Right lobe of liver (tissue), 6 donors: ENCODE results near the gene PNPLA1. TPM values are rescaled to one million over a fixed set of nuclear protein-coding genes. Genes with fewer than 3 reads are reported as not detected.

ENCODE experiments used
- ATAC-seq, 4 donors: fragments of 200-7000 bp; cut with Tn5 transposase; one replicate each; pipeline ENCODE4 v1.9.1; 2020; ENCODE audit warnings: mild to moderate bottlenecking in 4 of 4, moderate library complexity in 4 of 4
- DNase-seq, 3 donors: peaks; one replicate each; pipeline ENCODE4 v3.0.0-alpha.2; 2020
- H3K27ac ChIP-seq, 3 donors: fragments of 200-600 bp; one replicate each; pipeline ENCODE4 v1.8.0; 2022
- H3K27me3 ChIP-seq, 2 donors: fragments of 200-600 bp; one replicate each; pipeline ENCODE4 v1.8.0; 2022
- H3K36me3 ChIP-seq, 4 donors: fragments of 200-600 bp; sonication (generic) in 1 of 4; one replicate each; pipeline versions ENCODE4 v1.5.1 to v1.8.0; 2017 to 2022; ENCODE audit warnings: control low read depth in 1 of 4
- H3K4me1 ChIP-seq, 4 donors: fragments of 200-600 bp; sonication (generic) in 1 of 4; one replicate each; pipeline versions ENCODE4 v1.5.1 to v1.8.0; 2017 to 2022; ENCODE audit warnings: control low read depth in 1 of 4
- H3K4me3 ChIP-seq, 3 donors: fragments of 200-600 bp; one replicate each; pipeline ENCODE4 v1.8.0; 2022
- H3K9me3 ChIP-seq, 4 donors: fragments of 200-600 bp; sonication (generic) in 1 of 4; one replicate each; pipeline versions ENCODE4 v1.5.1 to v1.8.0; 2017 to 2022; ENCODE audit warnings: control low read depth in 1 of 4
- CTCF ChIP-seq, 4 donors: fragments of 200-600 bp in 3 of 4; fragments of 450-650 bp in 1 of 4; IDR thresholded peaks; one replicate each; pipeline versions ENCODE4 v1.5.1 to v1.8.0; 2016 to 2022; ENCODE audit warnings: antibody characterized with exemption in 4 of 4, mild to moderate bottlenecking in 2 of 4
- POLR2A ChIP-seq: fragments of 450-650 bp; IDR thresholded peaks from one replicate; pipeline ENCODE4 v1.6.1; 2017; ENCODE audit warnings: antibody characterized with exemption, mild to moderate bottlenecking
- WGBS: methylation state at CpG from one replicate; pipeline ENCODE4 v1.1.6; 2018; ENCODE audit warnings: low coverage, low lambda C conversion rate; ENCODE audit not compliant: insufficient coverage; ENCODE audit errors: missing lambda C conversion rate; 5-methylcytosine and 5-hydroxymethylcytosine counted together
- intact Hi-C, 2 donors: fragments of 100-400 bp; cut with DNase I; formaldehyde crosslinking; loops; one replicate each; pipeline versions ENCODE4 v1.11.2 to v1.14.1; 2022
- total RNA-seq, 6 experiments: library from RNA; depleted of rRNA in 2 of 6; stranded (reverse); fragments of >200 nt in 2 of 6; fragmentation: NEBNext Ultra II Directional in 3 of 6; extraction: Animal tissue kit (Norgen Biotek cat#: 25700) in 3 of 6; gene quantifications; one replicate each; pipeline versions ENCODE4 v1.1.0 to v1.2.4, GENCODE V29; 2016 to 2023
- donor health status: DM: no; HTN: yes; CAD: no.
- donor health status: DM: no; HTN: no; CAD: no.
- donor health status: DM: no; HTN: no; CAD: no.
- donor health status: DM: no; HTN: yes; CAD: no.
- donor health status: DM: no; HTN: yes; CAD: no.

Gene PNPLA1
- total RNA-seq, 6 experiments from 2014 or later = not detected

- DNase-seq (no peak), ATAC-seq (no peak)
- H3K27me3 ChIP-seq = no peaks in the 10 kb centered on the region
Measured at GRCh38 chr6:36357872-36358225, 88.0 kb downstream of the PNPLA1 start.

More at GRCh38 chr6:36357872-36358225, 88.0 kb downstream of the PNPLA1 start:
- no peak overlapping the region for H3K27ac ChIP-seq
- no peaks in the 10 kb centered on the region for H3K4me1 ChIP-seq
- intact Hi-C loops = loop anchor here in 1 of 2 donors (10.0 kb wide), 1 partner anchor 223 kb away; the partner anchor contains the start of gene MAPK13
- no peaks in the 10 kb centered on the region for H3K36me3 ChIP-seq
- WGBS = 53% methylated on average over 3 of the region's 3 CpGs
- no peaks in the 10 kb centered on the region for H3K9me3 ChIP-seq
- TF ChIP-seq POLR2A (no peak), CTCF (IDR thresholded peaks at IDR 0.05) (no peak)
- H3K4me3 ChIP-seq = no peak overlapping the region

Other genes with a start within 250 kb of the PNPLA1 start
- gene SLC26A8, start 245.4 kb upstream of the PNPLA1 start, total RNA-seq = under 1 TPM; 0.06 to 0.33 (median 0.09) TPM
- 10 to 100 TPM; 37.9 to 53.3 (median 45.3) TPM for gene MAPK14, start 242.3 kb upstream of the PNPLA1 start, total RNA-seq
- gene MAPK13, start 139.5 kb upstream of the PNPLA1 start, total RNA-seq = 1 to 10 TPM; 2.2 to 5.0 (median 3.0) TPM
- gene BRPF3, start 73.3 kb upstream of the PNPLA1 start, total RNA-seq = 10 to 100 TPM; 14.2 to 20.8 (median 18.6) TPM
- gene BNIP5, start 66.8 kb downstream of the PNPLA1 start, total RNA-seq = not detected
- gene ETV7, start 117.6 kb downstream of the PNPLA1 start, total RNA-seq = 1 to 10 TPM in 1 of 6 experiments, under 1 TPM in 4, not detected in 1; 0.19 to 4.6 (median 0.55) TPM
- under 1 TPM in 1 of 6 experiments, not detected in 5; 0.11 TPM for gene PXT1, start 172.8 kb downstream of the PNPLA1 start, total RNA-seq
- 10 to 100 TPM; 24.8 to 48.8 (median 33.5) TPM for gene KCTD20, start 172.9 kb downstream of the PNPLA1 start, total RNA-seq